HS-5 (cell line): ENCODE measurements around the gene CDK10.

ENCODE experiments used
- DNase-seq: peaks from one replicate; pipeline ENCODE4 v3.0.0-alpha.2; 2012; ENCODE audit warnings: low read depth

The CDK10 gene

GRCh38 chr16:89711601-89712273, 25.2 kb downstream of the CDK10 start:
- DNase-seq = no peak

- no peak for DNase-seq
Observed at GRCh38 chr16:89712274-89712781, 25.8 kb downstream of the CDK10 start.

GRCh38 chr16:89716493-89716892, 30.0 kb downstream of the CDK10 start:
- DNase-seq = no peak

- DNase-seq = no peak
Observed at GRCh38 chr16:89716916-89717687, 30.6 kb downstream of the CDK10 start.

GRCh38 chr16:89717688-89718505, 31.4 kb downstream of the CDK10 start:
- no peak for DNase-seq

- no peak for DNase-seq
Observed at GRCh38 chr16:89720551-89720812, 34.0 kb downstream of the CDK10 start.

GRCh38 chr16:89720813-89721545, 34.5 kb downstream of the CDK10 start, which contains the start of the genes VPS9D1 and ZNF276:
TSS of gene VPS9D1 (minus strand) at chr16:89720898. CDS start at chr16:89720861, 37 bp downstream.
TSS of gene ZNF276 (plus strand) at chr16:89721537. CDS start at chr16:89721641, 104 bp downstream.
- no peak for DNase-seq

- DNase-seq = no peak
Observed at GRCh38 chr16:89721546-89722391, 35.3 kb downstream of the CDK10 start.

GRCh38 chr16:89722392-89723278, 36.1 kb downstream of the CDK10 start:
- no peak for DNase-seq

- no peak for DNase-seq
Observed at GRCh38 chr16:89723279-89724250, 37.1 kb downstream of the CDK10 start.

GRCh38 chr16:89727406-89728120, 41.1 kb downstream of the CDK10 start:
- no peak for DNase-seq

GRCh38 chr16:89729293-89729692, 42.8 kb downstream of the CDK10 start:
- no peak for DNase-seq

GRCh38 chr16:89729863-89730593, 43.5 kb downstream of the CDK10 start:
- no peak for DNase-seq

GRCh38 chr16:89730610-89731234, 44.2 kb downstream of the CDK10 start:
- DNase-seq = no peak

- DNase-seq = no peak
Observed at GRCh38 chr16:89732142-89732917, 45.8 kb downstream of the CDK10 start.

GRCh38 chr16:89732918-89733242, 46.4 kb downstream of the CDK10 start:
- DNase-seq = no peak
